ENCODE data around the gene RPL29. TPM values are rescaled to one million over a fixed set of nuclear protein-coding genes. Genes with fewer than 3 reads are reported as not detected.

The RPL29 gene
- polyA plus RNA-seq, 1 experiment: 1,368 TPM

- ChIA-PET CTCF (interaction anchor here (1.3 kb wide), 1 partner anchor 36 kb away, joined by 4 read pairs; the partner anchor contains the start of gene RRP9), POLR2A (no interaction called here)
- Histone ChIP-seq H3K27me3 (ENCODE audit: control insufficient read depth, insufficient read depth, low read length) (no peaks in the 10 kb centered on the region), H3K9me3 (ENCODE audit: control insufficient read depth, insufficient read depth, low read length) (peaks cover 3% of the 10 kb centered on the region; the same call in 1 of the 2 replicates), H3K27ac (ENCODE audit: low read depth, low read length) (no peak overlapping the region), H3K4me3 (ENCODE audit: low read depth, low read length) (no peak overlapping the region)
- no peak for TF ChIP-seq CTCF (IDR thresholded peaks at IDR 0.05; ENCODE audit: low read depth, low read length)
- no peak for DNase-seq (ENCODE audit: low read depth, low spot score)
These were observed 18.1 kb downstream of the RPL29 start for GRCh38 chr3:51977446-51978142.

DNA sequence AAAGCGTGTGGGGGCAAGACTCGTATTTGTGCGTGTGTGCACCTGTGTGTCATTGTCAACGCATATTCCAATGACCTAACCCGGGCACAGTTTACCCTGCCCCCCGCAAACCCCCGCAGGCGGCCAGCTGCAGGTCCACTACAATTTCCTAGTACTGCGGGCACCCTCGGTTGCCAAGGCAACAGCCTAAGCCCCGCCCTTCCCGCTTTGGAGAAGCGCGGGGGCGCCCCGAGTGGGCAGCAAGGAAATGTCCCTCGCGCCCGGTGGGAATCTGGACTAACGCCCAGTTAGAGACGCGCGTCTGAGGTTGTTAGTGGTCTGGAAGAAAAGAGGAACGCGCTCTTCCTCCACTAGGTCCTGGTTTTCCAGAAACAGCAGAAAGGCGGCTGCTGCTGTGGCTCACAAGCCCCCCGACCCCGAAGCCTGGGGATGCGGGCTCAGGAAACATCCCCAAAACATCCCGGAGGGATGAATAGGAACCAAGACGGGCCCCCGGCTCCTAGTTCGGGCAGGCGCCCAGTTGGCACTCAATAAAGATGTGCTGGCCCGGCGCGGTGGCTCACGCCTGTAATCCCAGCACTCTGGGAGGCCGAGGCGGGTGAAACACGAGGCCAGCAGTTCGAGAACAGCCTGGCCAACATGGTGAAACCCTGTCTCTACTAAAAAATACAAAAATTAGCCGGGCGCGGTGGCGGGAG, 19.7 kb downstream of the RPL29 start:
- Histone ChIP-seq H3K9me3 (ENCODE audit: control insufficient read depth, insufficient read depth, low read length) (peaks cover 3% of the 10 kb centered on the region; the same call in 1 of the 2 replicates), H3K4me3 (ENCODE audit: low read depth, low read length) (peak overlapping the region; percentile 63), H3K27ac (ENCODE audit: low read depth, low read length) (peak overlapping the region; percentile 31), H3K27me3 (ENCODE audit: control insufficient read depth, insufficient read depth, low read length) (no peaks in the 10 kb centered on the region)
- CTCF ChIA-PET: interaction anchor here (0.6 to 3.4 kb wide), 4 partner anchors 8 to 542 kb away, joined by 3 to 48 read pairs (median 19); partner anchors contain the start of genes ACY1, PARP3 and RRP9
- POLR2A ChIA-PET: no interaction called here
- TF ChIP-seq CTCF (IDR thresholded peaks at IDR 0.05; ENCODE audit: low read depth, low read length): peak; percentile 15; the same call in 1 of the 2 replicates
- no peak for DNase-seq (ENCODE audit: low read depth, low spot score)

GRCh38 chr3:51974963-51975851, 20.5 kb downstream of the RPL29 start, which contains the start of gene ABHD14A:
Gene ABHD14A, plus strand, starts transcription at chr3:51975064. Its CDS starts 72 bp downstream, at chr3:51975136.
- H3K4me3 ChIP-seq (ENCODE audit: low read depth, low read length): peak within 1 kb of the TSS; percentile 91
- no peaks in the 10 kb centered on the region for H3K27me3 ChIP-seq (ENCODE audit: control insufficient read depth, insufficient read depth, low read length)
- ChIA-PET CTCF (interaction anchor here (0.6 to 3.4 kb wide), 5 partner anchors 8 to 542 kb away, joined by 3 to 48 read pairs (median 6); partner anchors contain the start of genes ACY1, PARP3 and RRP9), POLR2A (interaction anchor here (0.6 to 0.9 kb wide), 2 partner anchors 9 to 644 kb away, joined by 3 read pairs; no protein-coding TSS in a partner anchor)
- no peak for TF ChIP-seq CTCF (IDR thresholded peaks at IDR 0.05; ENCODE audit: low read depth, low read length)
- H3K27ac ChIP-seq (ENCODE audit: low read depth, low read length): peak within 1 kb of the TSS; percentile 47
- H3K9me3 ChIP-seq (ENCODE audit: control insufficient read depth, insufficient read depth, low read length): peaks cover 3% of the 10 kb centered on the region; the same call in 1 of the 2 replicates
- no peak for DNase-seq (ENCODE audit: low read depth, low spot score)

DNA sequence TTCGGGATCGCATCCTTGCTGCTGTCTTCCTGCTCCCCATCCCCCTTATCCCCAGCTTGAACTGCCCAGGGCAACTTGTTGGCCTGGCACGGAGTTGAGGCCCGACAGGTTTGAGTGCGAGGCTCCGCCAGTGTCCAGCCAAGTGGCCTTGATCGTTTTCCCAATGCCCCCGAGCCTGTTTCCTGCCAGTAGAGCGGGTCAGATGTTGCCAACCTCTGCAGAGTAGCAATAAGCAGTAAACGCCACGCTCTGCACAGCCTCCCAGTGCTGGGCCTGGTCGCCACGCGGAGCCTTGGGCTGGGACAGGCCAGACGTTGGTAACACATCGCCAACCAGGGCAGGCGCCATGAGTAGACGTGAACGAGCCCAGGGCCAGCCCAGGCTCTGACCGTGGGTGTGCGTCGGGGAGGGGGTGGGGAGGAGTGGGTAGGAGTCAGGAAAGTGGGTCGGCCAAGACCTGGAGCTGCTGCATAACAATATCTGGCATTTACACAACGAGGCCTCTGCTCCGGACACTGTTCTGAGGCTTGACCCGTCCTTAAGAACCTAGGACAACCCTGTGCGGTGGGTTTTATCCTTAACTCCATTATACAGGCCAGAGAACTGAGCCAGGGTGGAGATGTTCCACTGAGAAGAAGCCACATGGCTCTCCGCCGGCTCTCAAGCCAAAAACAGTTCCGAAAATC, 21.3 kb downstream of the RPL29 start:
- H3K4me3 ChIP-seq (ENCODE audit: low read depth, low read length): peak overlapping the region; percentile 91
- ChIA-PET CTCF (interaction anchor here (0.5 to 3.4 kb wide), 11 partner anchors 9 to 113 kb away, joined by 3 to 48 read pairs (median 5); partner anchors contain the start of genes ACY1, PARP3, RPL29 and RRP9), POLR2A (interaction anchor here (0.9 to 2.3 kb wide), 5 partner anchors 8 to 32 kb away, joined by 3 to 20 read pairs (median 8); partner anchors contain the start of genes PARP3, RPL29 and RRP9)
- peaks cover 3% of the 10 kb centered on the region; the same call in 1 of the 2 replicates for H3K9me3 ChIP-seq (ENCODE audit: control insufficient read depth, insufficient read depth, low read length)
- peak overlapping the region; percentile 47 for H3K27ac ChIP-seq (ENCODE audit: low read depth, low read length)
- no peak for TF ChIP-seq CTCF (IDR thresholded peaks at IDR 0.05; ENCODE audit: low read depth, low read length)
- no peak for DNase-seq (ENCODE audit: low read depth, low spot score)
- H3K27me3 ChIP-seq (ENCODE audit: control insufficient read depth, insufficient read depth, low read length): no peaks in the 10 kb centered on the region

Data from AG04450 (cell line).